Upper lobe of right lung (tissue), 1 donor: Measurements from ENCODE around the gene LDAF1. TPM values are rescaled to one million over a fixed set of nuclear protein-coding genes. Genes with fewer than 3 reads are reported as not detected.
"Not testable (repeated sequence)": the region's sequence is repeated elsewhere in the genome, so short reads cannot be mapped to it uniquely, and the experiment has no call there.

Experiments
- ATAC-seq: fragments of 200-7000 bp; cut with Tn5 transposase; one replicate; pipeline ENCODE4 v1.9.1; 2020; ENCODE audit warnings: mild to moderate bottlenecking, moderate library complexity
- DNase-seq: peaks from one replicate; pipeline ENCODE4 v3.0.0-alpha.2; 2020
- H3K27ac ChIP-seq: fragments of 200-600 bp; one replicate; pipeline ENCODE4 v1.8.0; 2022
- H3K27me3 ChIP-seq: fragments of 200-600 bp; one replicate; pipeline ENCODE4 v1.8.0; 2022; ENCODE audit warnings: mild to moderate bottlenecking
- H3K36me3 ChIP-seq: fragments of 200-600 bp; one replicate; pipeline ENCODE4 v1.8.0; 2022
- H3K4me1 ChIP-seq: fragments of 200-600 bp; one replicate; pipeline ENCODE4 v1.8.0; 2022
- H3K4me3 ChIP-seq: fragments of 200-600 bp; one replicate; pipeline ENCODE4 v1.8.0; 2022; ENCODE audit warnings: mild to moderate bottlenecking
- H3K9me3 ChIP-seq: fragments of 200-600 bp; one replicate; pipeline ENCODE4 v1.8.0; 2022
- intact Hi-C: fragments of 100-400 bp; cut with DNase I; formaldehyde crosslinking; loops from one replicate; pipeline ENCODE4 v1.11.0; 2022
- total RNA-seq: library from RNA; stranded (reverse); fragmentation: NEBNext Ultra II Directional; extraction: Animal tissue kit (Norgen Biotek cat#: 25700); gene quantifications from one replicate; pipeline ENCODE4 v1.2.1, GENCODE V29; 2021
- TF ChIP-seq, protein P1 (sequence below): fragments of 200-600 bp; IDR thresholded peaks from one replicate; pipeline ENCODE4 v1.8.0; 2022; ENCODE audit warnings: antibody characterized with exemption
- donor health status: DM: no; HTN: yes; CAD: no; lungs with severe emphysema.

LDAF1 gene
- total RNA-seq, 1 donor from 2014 or later = 33.3 TPM

DNA sequence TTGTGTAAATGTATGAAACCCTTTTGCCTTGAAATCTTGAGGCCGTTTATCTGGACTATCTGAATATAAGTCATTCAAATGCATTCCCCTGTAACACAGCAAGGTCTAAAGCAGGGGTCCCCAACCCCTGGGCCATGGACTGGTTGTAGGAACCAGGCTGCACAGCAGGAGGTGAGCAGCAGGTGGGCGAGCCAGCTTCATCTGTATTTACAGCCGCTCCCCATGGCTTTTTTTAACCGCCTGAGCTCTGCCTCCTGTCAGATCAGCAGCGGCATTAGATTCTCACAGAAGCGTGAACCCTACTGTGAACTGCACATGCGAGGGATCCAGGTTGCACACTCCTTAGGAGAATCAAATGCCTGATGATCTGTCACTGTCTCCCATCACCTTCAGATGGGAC, 32.0 kb upstream of the LDAF1 start:
- Histone ChIP-seq H3K9me3 (no peaks in the 10 kb centered on the region), H3K36me3 (no peaks in the 10 kb centered on the region), H3K27me3 (no peaks in the 10 kb centered on the region), H3K27ac (no peak overlapping the region), H3K4me3 (no peak overlapping the region), H3K4me1 (no peaks in the 10 kb centered on the region)
- no peak for DNase-seq
- intact Hi-C loops = no loop called here
- ATAC-seq = no peak
- TF ChIP-seq, protein P1, sequence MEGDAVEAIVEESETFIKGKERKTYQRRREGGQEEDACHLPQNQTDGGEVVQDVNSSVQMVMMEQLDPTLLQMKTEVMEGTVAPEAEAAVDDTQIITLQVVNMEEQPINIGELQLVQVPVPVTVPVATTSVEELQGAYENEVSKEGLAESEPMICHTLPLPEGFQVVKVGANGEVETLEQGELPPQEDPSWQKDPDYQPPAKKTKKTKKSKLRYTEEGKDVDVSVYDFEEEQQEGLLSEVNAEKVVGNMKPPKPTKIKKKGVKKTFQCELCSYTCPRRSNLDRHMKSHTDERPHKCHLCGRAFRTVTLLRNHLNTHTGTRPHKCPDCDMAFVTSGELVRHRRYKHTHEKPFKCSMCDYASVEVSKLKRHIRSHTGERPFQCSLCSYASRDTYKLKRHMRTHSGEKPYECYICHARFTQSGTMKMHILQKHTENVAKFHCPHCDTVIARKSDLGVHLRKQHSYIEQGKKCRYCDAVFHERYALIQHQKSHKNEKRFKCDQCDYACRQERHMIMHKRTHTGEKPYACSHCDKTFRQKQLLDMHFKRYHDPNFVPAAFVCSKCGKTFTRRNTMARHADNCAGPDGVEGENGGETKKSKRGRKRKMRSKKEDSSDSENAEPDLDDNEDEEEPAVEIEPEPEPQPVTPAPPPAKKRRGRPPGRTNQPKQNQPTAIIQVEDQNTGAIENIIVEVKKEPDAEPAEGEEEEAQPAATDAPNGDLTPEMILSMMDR = no peak

DNA sequence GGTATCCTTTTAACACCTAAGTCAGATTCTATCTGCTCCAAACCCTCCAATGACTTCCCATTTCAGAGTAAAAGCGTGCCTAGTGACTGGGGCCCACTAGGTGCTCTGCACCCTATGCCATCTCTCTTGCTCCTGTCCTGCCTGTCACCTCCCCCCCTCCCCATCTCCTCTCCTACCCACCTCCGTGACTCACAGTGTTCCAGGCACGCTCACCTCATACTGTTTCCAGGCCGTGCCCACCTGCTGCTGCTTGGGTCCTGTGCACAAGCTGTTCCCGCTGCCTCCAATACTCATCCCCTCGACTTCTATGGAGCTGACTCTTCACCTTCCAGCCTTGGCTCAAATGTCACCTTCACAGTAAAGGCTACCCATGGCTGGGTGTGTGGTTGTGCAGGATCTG, 29.5 kb upstream of the LDAF1 start:
- ATAC-seq = no peak
- H3K9me3 ChIP-seq = no peaks in the 10 kb centered on the region

DNA sequence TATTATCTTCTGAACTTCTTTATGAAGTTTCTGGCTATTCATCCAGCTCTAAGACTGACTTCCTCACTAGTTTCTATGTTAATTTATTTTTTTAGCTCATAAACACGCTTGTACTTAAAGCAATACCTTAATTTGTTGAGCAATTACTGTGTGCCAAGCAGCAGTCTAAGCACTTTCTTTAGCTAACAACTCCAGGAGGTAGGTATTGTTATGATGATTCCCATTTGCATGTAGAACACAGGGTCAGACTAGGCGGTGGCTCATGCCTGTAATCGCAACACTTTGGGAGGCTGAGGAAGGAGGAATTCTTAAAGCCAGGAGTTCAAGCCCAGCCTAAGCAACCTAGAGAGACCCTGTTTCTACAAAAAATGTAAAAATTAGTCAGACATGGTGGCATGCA, 27.7 kb upstream of the LDAF1 start:
- H3K27me3 ChIP-seq = no peaks in the 10 kb centered on the region
- no peak for DNase-seq
- H3K4me3 ChIP-seq = no peak overlapping the region
- no peak overlapping the region for H3K27ac ChIP-seq
- H3K36me3 ChIP-seq = no peaks in the 10 kb centered on the region
- no peaks in the 10 kb centered on the region for H3K9me3 ChIP-seq
- no peaks in the 10 kb centered on the region for H3K4me1 ChIP-seq
- TF ChIP-seq, protein P1 = no peak
- ATAC-seq = no peak
- intact Hi-C loops = no loop called here

More for the DNA sequence above, 29.5 kb upstream of the LDAF1 start:
- no peaks in the 10 kb centered on the region for H3K27me3 ChIP-seq
- H3K27ac ChIP-seq = no peak overlapping the region
- DNase-seq = no peak
- H3K4me1 ChIP-seq = no peaks in the 10 kb centered on the region
- intact Hi-C loops = no loop called here
- no peaks in the 10 kb centered on the region for H3K36me3 ChIP-seq
- TF ChIP-seq, protein P1 = no peak
- no peak overlapping the region for H3K4me3 ChIP-seq

DNA sequence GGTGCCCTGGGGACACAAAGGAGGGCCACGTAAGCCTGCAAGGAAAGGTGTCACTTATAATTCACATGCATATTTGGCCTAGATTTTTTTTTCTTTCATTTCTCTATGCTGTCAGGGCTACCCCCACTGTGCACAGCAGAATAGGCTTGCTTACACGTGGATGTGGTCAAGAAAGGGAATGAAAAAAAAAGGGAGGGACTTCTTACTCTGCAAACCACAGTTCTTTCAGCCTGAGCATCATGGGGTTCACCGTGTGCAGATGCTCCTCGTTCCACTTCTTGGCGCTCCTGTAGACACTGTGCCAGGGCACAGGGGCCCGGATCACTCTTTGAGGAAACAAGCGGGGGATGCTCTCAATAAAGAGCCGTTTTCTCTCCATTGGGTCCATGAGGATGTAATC, 24.4 kb upstream of the LDAF1 start:
- Histone ChIP-seq H3K27ac (no peak overlapping the region), H3K9me3 (no peaks in the 10 kb centered on the region), H3K27me3 (no peaks in the 10 kb centered on the region), H3K4me3 (no peak overlapping the region), H3K4me1 (no peaks in the 10 kb centered on the region), H3K36me3 (no peaks in the 10 kb centered on the region)
- intact Hi-C loops = no loop called here
- no peak for DNase-seq
- ATAC-seq = no peak
- TF ChIP-seq, protein P1 = no peak

DNA sequence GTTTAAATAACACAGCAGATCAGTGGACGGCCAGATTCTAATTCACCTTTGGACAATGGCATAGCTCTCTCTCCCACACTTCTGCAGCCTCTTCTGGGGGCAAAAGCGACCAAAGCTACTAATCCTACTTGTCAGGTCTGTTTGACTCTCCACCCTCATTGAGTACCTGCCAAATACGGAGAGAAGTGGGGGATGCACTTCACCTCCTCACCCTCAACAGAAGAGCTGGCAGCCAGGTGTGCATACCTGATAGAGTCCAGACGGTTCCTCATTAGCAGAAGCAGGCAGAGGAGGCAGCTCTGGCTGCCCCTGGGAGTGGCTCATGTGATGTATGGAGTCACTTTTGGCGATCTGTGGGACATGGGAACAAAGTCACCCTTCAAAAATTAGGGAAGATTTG, 12.7 kb upstream of the LDAF1 start:
- DNase-seq (no peak), ATAC-seq (peak; percentile 43)
- TF ChIP-seq, protein P1 = no peak
- no peaks in the 10 kb centered on the region for H3K27me3 ChIP-seq
- no peaks in the 10 kb centered on the region for H3K9me3 ChIP-seq
- H3K4me1 ChIP-seq = peaks cover 3% of the 10 kb centered on the region
- intact Hi-C loops = no loop called here
- H3K4me3 ChIP-seq = no peak overlapping the region
- H3K27ac ChIP-seq = no peak overlapping the region
- no peaks in the 10 kb centered on the region for H3K36me3 ChIP-seq

DNA sequence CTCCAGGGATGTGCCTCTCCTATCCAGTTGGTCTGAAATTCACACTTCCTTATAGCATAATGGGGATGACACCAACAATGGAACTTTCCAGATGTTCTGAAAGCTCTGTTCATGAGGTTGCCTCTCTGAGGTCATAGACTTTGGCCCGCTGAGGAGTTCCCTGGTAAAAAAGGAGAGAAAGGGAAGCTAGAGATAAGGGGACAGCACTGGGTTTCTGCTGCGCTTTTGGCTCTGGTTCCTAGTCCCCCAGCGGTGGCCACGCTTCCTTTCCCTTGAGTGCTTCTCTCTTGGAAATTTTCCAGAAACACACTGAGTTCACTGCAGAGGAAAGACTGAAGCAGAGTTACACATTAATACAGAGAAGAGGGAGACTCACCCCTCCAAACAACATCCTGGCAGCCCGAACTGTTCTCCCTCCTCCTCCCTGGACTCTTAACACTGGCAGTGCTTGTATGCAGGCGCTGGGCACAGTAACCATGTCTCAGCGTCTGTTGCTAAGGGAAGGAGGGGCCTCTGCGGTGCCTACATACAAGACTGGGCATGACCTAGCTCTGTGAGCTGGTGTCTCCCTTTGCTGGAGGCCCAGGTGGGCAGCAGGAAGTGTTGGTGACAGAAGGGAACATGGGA, 8.0 kb upstream of the LDAF1 start, which contains the start of gene DNAH3:
Gene DNAH3 (minus strand): TSS at position 472 of the 627 bp plus-strand sequence. CDS start 527 bp downstream, outside the sequence.
- Histone ChIP-seq H3K9me3 (no peaks in the 10 kb centered on the region), H3K36me3 (no peaks in the 10 kb centered on the region), H3K27me3 (no peaks in the 10 kb centered on the region), H3K4me1 (peaks cover 4% of the 10 kb centered on the region), H3K4me3 (no peak within 1 kb of the TSS), H3K27ac (no peak within 1 kb of the TSS)
- ATAC-seq (peak; percentile 90), DNase-seq (peak; percentile 68)
- intact Hi-C loops = no loop called here
- TF ChIP-seq, protein P1 = no peak

DNA sequence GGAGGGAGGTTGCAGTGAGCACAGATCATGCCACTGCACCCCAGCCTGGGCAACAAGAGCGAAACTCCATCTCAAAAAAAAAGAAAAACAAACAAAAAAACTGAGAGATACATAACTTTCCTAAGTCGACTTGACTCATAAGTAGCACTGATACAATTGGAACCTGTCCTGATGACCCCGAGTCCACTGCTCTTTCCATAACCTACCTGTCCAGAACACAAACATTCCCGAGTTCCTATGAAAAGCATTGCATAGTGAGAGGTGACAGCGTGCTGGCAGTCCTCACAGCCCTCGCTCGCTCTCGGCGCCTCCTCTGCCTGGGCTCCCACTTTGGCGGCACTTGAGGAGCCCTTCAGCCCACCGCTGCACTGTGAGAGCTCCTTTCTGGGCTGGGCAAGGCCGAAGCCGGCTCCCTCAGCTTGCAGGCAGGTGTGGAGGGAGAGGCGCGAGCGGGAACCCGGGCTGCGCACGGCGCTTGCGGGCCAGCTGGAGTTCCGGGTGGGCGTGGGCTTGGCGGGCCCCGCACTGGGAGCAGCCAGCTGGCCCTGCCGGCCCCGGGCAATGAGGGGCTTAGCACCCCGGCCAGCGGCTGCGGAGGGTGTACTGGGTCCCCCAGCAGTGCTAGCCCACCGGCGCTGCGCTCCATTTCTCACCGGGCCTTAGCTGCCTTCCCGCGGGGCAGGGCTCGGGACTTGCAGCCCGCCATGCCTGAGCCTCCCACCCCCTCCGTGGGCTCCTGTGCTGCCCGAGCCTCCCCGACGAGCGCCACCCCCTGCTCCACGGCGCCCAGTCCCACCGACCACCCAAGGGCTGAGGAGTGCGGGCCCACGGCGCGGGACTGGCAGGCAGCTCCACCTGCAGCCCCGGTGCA, 6.1 kb upstream of the LDAF1 start:
- H3K27ac ChIP-seq, H3K9me3 ChIP-seq, H3K4me1 ChIP-seq, H3K4me3 ChIP-seq, ATAC-seq, intact Hi-C loops, H3K27me3 ChIP-seq, H3K36me3 ChIP-seq: not testable (repeated sequence)
- peak; percentile 72 for DNase-seq
